HepG2 (cell line): ENCODE measurements around the gene P4HB. TPM values are rescaled to one million over a fixed set of nuclear protein-coding genes. Genes with fewer than 3 reads are reported as not detected.

Experiments used
- ARID5B ChIP-seq: IDR thresholded peaks from 2 replicates; pipeline ENCODE4 v1.4.0; 2020; ENCODE audit warnings: mild to moderate bottlenecking, missing genetic modification reagents
- KDM5B ChIP-seq: sonication (generic); formaldehyde crosslinking; IDR thresholded peaks from 2 replicates; pipeline ENCODE4 v1.4.0; 2020; ENCODE audit warnings: missing genetic modification reagents, mild to moderate bottlenecking, borderline replicate concordance
- PITX1 ChIP-seq: sonication (generic); formaldehyde crosslinking; IDR thresholded peaks from 2 replicates; pipeline ENCODE4 v1.5.1; 2020; ENCODE audit warnings: mild to moderate bottlenecking, missing genetic modification reagents
- SIX1 ChIP-seq: sonication (generic); formaldehyde crosslinking; IDR thresholded peaks from 2 replicates; pipeline ENCODE4 v1.4.0; 2020; ENCODE audit warnings: missing genetic modification reagents, borderline replicate concordance
- SMYD3 ChIP-seq: sonication (generic); formaldehyde crosslinking; IDR thresholded peaks from 2 replicates; pipeline ENCODE4 v1.8.1; 2023; ENCODE audit warnings: mild to moderate bottlenecking, missing genetic modification reagents
- WIZ ChIP-seq: sonication (generic); formaldehyde crosslinking; IDR thresholded peaks from 2 replicates; pipeline ENCODE4 v1.5.1; 2020; ENCODE audit warnings: mild to moderate bottlenecking, missing genetic modification reagents
- ZBTB1 ChIP-seq: sonication (generic); formaldehyde crosslinking; IDR thresholded peaks from 2 replicates; pipeline ENCODE4 v1.4.0; 2020; ENCODE audit warnings: missing genetic modification reagents, borderline replicate concordance
- ZNF607 ChIP-seq: sonication (generic); formaldehyde crosslinking; IDR thresholded peaks from 2 replicates; pipeline ENCODE4 v1.5.1; 2020; ENCODE audit warnings: missing genetic modification reagents, mild to moderate bottlenecking, borderline replicate concordance
- polyA plus RNA-seq, 8 experiments: library from polyadenylated mRNA; depleted of rRNA in 3 of 8; stranded (reverse) in 7 of 8; unstranded in 1 of 8; fragments of >200 nt; fragmentation: Illumina TruSeq in 4 of 8; extraction: Trizol in 4 of 8; gene quantifications; 2 replicates each; pipeline versions ENCODE4 v1.2.1 to v1.2.3, GENCODE V29; 2011 to 2016; ENCODE audit warnings: low read depth in 4 of 8, missing spikeins in 1 of 8, mixed read lengths in 1 of 8; ENCODE audit not compliant: insufficient read depth in 1 of 8
- total RNA-seq, 5 experiments: library from RNA; depleted of rRNA; stranded (reverse); fragments of >200 nt; fragmentation: Illumina TruSeq; extraction: Trizol; gene quantifications; 2 replicates each; pipeline ENCODE4 v1.2.3, GENCODE V29; 2016; ENCODE audit warnings: low read depth in 1 of 5
- TF ChIP-seq, protein P1 (sequence below): sonication (generic); formaldehyde crosslinking; IDR thresholded peaks from 2 replicates; pipeline ENCODE4 v1.9.0; 2021; ENCODE audit warnings: missing genetic modification reagents, borderline replicate concordance
- TF ChIP-seq, protein P2 (sequence below): sonication (generic); formaldehyde crosslinking; IDR thresholded peaks from 2 replicates; pipeline ENCODE4 v1.4.0; 2020; ENCODE audit warnings: mild to moderate bottlenecking, low read depth, missing genetic modification reagents
- TF ChIP-seq, protein P3 (sequence below): sonication (generic); formaldehyde crosslinking; IDR thresholded peaks from 2 replicates; pipeline ENCODE4 v1.8.1; 2023; ENCODE audit warnings: mild to moderate bottlenecking, missing genetic modification reagents
- TF ChIP-seq, protein P4 (sequence below): sonication (generic); formaldehyde crosslinking; IDR thresholded peaks from 2 replicates; pipeline ENCODE4 v1.5.1; 2020; ENCODE audit warnings: mild to moderate bottlenecking, missing genetic modification reagents, moderate library complexity
- TF ChIP-seq, protein P5 (sequence below): IDR thresholded peaks from 2 replicates; pipeline ENCODE4 v1.6.1; 2016; ENCODE audit warnings: missing compliant biosample characterization, missing genetic modification reagents, borderline replicate concordance

Gene P4HB
- total and polyA plus RNA-seq, 2 of the 13 experiments (the other 11 are each of a cell fraction or from before 2014, with no cell fraction given): 185 to 782 TPM

GRCh38 chr17:81833160-81833920, 27.0 kb downstream of the P4HB start, which contains the start of gene MCRIP1 (continued):
- TF ChIP-seq SMYD3 (CRISPR knock-in tag) (peak; percentile 79), ZBTB1 (CRISPR knock-in tag) (no peak), ZNF607 (peak; percentile 98), PITX1 (CRISPR knock-in tag) (peak; percentile 39; the same call in 1 of the 2 replicates), SIX1 (CRISPR knock-in tag) (peak; percentile 26; the same call in 1 of the 2 replicates), ARID5B (peak; percentile 51; the same call in 1 of the 2 replicates), KDM5B (CRISPR knock-in tag) (peak; percentile 98), WIZ (CRISPR knock-in tag) (peak; percentile 84; the same call in 1 of the 2 replicates)
- TF ChIP-seq, protein P1, sequence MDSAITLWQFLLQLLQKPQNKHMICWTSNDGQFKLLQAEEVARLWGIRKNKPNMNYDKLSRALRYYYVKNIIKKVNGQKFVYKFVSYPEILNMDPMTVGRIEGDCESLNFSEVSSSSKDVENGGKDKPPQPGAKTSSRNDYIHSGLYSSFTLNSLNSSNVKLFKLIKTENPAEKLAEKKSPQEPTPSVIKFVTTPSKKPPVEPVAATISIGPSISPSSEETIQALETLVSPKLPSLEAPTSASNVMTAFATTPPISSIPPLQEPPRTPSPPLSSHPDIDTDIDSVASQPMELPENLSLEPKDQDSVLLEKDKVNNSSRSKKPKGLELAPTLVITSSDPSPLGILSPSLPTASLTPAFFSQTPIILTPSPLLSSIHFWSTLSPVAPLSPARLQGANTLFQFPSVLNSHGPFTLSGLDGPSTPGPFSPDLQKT (CRISPR knock-in tag): no peak
- TF ChIP-seq, protein P2, sequence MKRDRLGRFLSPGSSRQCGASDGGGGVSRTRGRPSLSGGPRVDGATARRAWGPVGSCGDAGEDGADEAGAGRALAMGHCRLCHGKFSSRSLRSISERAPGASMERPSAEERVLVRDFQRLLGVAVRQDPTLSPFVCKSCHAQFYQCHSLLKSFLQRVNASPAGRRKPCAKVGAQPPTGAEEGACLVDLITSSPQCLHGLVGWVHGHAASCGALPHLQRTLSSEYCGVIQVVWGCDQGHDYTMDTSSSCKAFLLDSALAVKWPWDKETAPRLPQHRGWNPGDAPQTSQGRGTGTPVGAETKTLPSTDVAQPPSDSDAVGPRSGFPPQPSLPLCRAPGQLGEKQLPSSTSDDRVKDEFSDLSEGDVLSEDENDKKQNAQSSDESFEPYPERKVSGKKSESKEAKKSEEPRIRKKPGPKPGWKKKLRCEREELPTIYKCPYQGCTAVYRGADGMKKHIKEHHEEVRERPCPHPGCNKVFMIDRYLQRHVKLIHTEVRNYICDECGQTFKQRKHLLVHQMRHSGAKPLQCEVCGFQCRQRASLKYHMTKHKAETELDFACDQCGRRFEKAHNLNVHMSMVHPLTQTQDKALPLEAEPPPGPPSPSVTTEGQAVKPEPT (CRISPR knock-in tag): peak; percentile 93
- TF ChIP-seq, protein P3, sequence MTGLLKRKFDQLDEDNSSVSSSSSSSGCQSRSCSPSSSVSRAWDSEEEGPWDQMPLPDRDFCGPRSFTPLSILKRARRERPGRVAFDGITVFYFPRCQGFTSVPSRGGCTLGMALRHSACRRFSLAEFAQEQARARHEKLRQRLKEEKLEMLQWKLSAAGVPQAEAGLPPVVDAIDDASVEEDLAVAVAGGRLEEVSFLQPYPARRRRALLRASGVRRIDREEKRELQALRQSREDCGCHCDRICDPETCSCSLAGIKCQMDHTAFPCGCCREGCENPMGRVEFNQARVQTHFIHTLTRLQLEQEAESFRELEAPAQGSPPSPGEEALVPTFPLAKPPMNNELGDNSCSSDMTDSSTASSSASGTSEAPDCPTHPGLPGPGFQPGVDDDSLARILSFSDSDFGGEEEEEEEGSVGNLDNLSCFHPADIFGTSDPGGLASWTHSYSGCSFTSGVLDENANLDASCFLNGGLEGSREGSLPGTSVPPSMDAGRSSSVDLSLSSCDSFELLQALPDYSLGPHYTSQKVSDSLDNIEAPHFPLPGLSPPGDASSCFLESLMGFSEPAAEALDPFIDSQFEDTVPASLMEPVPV (CRISPR knock-in tag): peak; percentile 93
- TF ChIP-seq, protein P4, sequence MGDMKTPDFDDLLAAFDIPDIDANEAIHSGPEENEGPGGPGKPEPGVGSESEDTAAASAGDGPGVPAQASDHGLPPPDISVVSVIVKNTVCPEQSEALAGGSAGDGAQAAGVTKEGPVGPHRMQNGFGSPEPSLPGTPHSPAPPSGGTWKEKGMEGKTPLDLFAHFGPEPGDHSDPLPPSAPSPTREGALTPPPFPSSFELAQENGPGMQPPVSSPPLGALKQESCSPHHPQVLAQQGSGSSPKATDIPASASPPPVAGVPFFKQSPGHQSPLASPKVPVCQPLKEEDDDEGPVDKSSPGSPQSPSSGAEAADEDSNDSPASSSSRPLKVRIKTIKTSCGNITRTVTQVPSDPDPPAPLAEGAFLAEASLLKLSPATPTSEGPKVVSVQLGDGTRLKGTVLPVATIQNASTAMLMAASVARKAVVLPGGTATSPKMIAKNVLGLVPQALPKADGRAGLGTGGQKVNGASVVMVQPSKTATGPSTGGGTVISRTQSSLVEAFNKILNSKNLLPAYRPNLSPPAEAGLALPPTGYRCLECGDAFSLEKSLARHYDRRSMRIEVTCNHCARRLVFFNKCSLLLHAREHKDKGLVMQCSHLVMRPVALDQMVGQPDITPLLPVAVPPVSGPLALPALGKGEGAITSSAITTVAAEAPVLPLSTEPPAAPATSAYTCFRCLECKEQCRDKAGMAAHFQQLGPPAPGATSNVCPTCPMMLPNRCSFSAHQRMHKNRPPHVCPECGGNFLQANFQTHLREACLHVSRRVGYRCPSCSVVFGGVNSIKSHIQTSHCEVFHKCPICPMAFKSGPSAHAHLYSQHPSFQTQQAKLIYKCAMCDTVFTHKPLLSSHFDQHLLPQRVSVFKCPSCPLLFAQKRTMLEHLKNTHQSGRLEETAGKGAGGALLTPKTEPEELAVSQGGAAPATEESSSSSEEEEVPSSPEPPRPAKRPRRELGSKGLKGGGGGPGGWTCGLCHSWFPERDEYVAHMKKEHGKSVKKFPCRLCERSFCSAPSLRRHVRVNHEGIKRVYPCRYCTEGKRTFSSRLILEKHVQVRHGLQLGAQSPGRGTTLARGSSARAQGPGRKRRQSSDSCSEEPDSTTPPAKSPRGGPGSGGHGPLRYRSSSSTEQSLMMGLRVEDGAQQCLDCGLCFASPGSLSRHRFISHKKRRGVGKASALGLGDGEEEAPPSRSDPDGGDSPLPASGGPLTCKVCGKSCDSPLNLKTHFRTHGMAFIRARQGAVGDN: peak; percentile 97
- TF ChIP-seq, protein P5, sequence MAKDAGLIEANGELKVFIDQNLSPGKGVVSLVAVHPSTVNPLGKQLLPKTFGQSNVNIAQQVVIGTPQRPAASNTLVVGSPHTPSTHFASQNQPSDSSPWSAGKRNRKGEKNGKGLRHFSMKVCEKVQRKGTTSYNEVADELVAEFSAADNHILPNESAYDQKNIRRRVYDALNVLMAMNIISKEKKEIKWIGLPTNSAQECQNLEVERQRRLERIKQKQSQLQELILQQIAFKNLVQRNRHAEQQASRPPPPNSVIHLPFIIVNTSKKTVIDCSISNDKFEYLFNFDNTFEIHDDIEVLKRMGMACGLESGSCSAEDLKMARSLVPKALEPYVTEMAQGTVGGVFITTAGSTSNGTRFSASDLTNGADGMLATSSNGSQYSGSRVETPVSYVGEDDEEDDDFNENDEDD (CRISPR knock-in tag): peak; percentile 81
